Measurements from ENCODE around the gene COLQ. TPM values are rescaled to one million over a fixed set of nuclear protein-coding genes. Genes with fewer than 3 reads are reported as not detected.

The COLQ gene
- total RNA-seq, 4 donors from 2014 or later = 0.23 to 3.8 (median 1.1) TPM

- Histone ChIP-seq H3K36me3 (no peaks in the 10 kb centered on the region), H3K27ac (no peak overlapping the region), H3K4me1 (no peaks in the 10 kb centered on the region), H3K4me3 (no peak overlapping the region), H3K27me3 (no peaks in the 10 kb centered on the region), H3K9me3 (no peaks in the 10 kb centered on the region)
- DNase-seq (ENCODE audit: low spot score in 2 of 2) = no peak
- no peak for TF ChIP-seq CTCF (IDR thresholded peaks at IDR 0.05)
- no peak for TF ChIP-seq POLR2A (IDR thresholded peaks at IDR 0.05)
- TF ChIP-seq POLR2AphosphoS5 (IDR thresholded peaks at IDR 0.05) = no peak
- no peak for TF ChIP-seq EP300 (IDR thresholded peaks at IDR 0.05)
- 95% methylated on average over 4 of the region's 4 CpGs for WGBS
These were observed 7.5 kb upstream of the COLQ start for GRCh38 chr3:15528854-15529537.

- H3K4me1 ChIP-seq = no peaks in the 10 kb centered on the region
- H3K9me3 ChIP-seq = no peaks in the 10 kb centered on the region
- DNase-seq (ENCODE audit: low spot score in 2 of 2) = no peak
- 48% methylated on average over 4 of the region's 4 CpGs for WGBS
- no peak for TF ChIP-seq POLR2AphosphoS5 (IDR thresholded peaks at IDR 0.05)
- TF ChIP-seq EP300 (IDR thresholded peaks at IDR 0.05) = no peak
- TF ChIP-seq POLR2A (IDR thresholded peaks at IDR 0.05) = no peak
- TF ChIP-seq CTCF (IDR thresholded peaks at IDR 0.05) = no peak
- H3K36me3 ChIP-seq = no peaks in the 10 kb centered on the region
- H3K27me3 ChIP-seq = no peaks in the 10 kb centered on the region
- H3K27ac ChIP-seq = no peak overlapping the region
- H3K4me3 ChIP-seq = no peak overlapping the region
These were observed 5.5 kb upstream of the COLQ start for GRCh38 chr3:15527031-15527459.

GRCh38 chr3:15525790-15526189 lies 4.3 kb upstream of the COLQ start:
- Histone ChIP-seq H3K9me3 (no peaks in the 10 kb centered on the region), H3K36me3 (no peaks in the 10 kb centered on the region), H3K4me3 (no peak overlapping the region), H3K27me3 (no peaks in the 10 kb centered on the region), H3K4me1 (no peaks in the 10 kb centered on the region), H3K27ac (no peak overlapping the region)
- no peak for TF ChIP-seq POLR2A (IDR thresholded peaks at IDR 0.05)
- no peak for TF ChIP-seq CTCF (IDR thresholded peaks at IDR 0.05)
- no peak for TF ChIP-seq EP300 (IDR thresholded peaks at IDR 0.05)
- TF ChIP-seq POLR2AphosphoS5 (IDR thresholded peaks at IDR 0.05) = no peak
- WGBS = 100% methylated on average over 1 of the region's 1 CpG
- no peak for DNase-seq (ENCODE audit: low spot score in 2 of 2)

GRCh38 chr3:15523660-15524417 lies 2.3 kb upstream of the COLQ start:
- TF ChIP-seq EP300 (IDR thresholded peaks at IDR 0.05) (no peak), CTCF (IDR thresholded peaks at IDR 0.05) (no peak), POLR2A (IDR thresholded peaks at IDR 0.05) (no peak), POLR2AphosphoS5 (IDR thresholded peaks at IDR 0.05) (no peak)
- WGBS = 82% methylated on average over 6 of the region's 6 CpGs
- no peaks in the 10 kb centered on the region for H3K4me1 ChIP-seq
- no peak for DNase-seq (ENCODE audit: low spot score in 2 of 2)
- H3K27ac ChIP-seq = no peak overlapping the region
- no peaks in the 10 kb centered on the region for H3K9me3 ChIP-seq
- no peak overlapping the region for H3K4me3 ChIP-seq
- no peaks in the 10 kb centered on the region for H3K36me3 ChIP-seq
- H3K27me3 ChIP-seq = no peaks in the 10 kb centered on the region

GRCh38 chr3:15522016-15522415 lies 510 bp upstream of the COLQ start:
- Histone ChIP-seq H3K36me3 (no peaks in the 10 kb centered on the region), H3K27me3 (no peaks in the 10 kb centered on the region), H3K4me1 (no peaks in the 10 kb centered on the region), H3K9me3 (no peaks in the 10 kb centered on the region), H3K27ac (no peak overlapping the region), H3K4me3 (no peak overlapping the region)
- no peak for TF ChIP-seq CTCF (IDR thresholded peaks at IDR 0.05)
- no peak for TF ChIP-seq EP300 (IDR thresholded peaks at IDR 0.05)
- no peak for TF ChIP-seq POLR2AphosphoS5 (IDR thresholded peaks at IDR 0.05)
- TF ChIP-seq POLR2A (IDR thresholded peaks at IDR 0.05) = no peak
- no peak for DNase-seq (ENCODE audit: low spot score in 2 of 2)
